ENCODE results near the gene XYLT1. TPM values are rescaled to one million over a fixed set of nuclear protein-coding genes. Genes with fewer than 3 reads are reported as not detected.

The XYLT1 gene
- total and polyA plus RNA-seq, 10 of the 15 experiments (the other 5 are each of a cell fraction or from before 2014, with no cell fraction given) = 0.88 to 14.8 (median 5.8) TPM

- no peak for FAIRE-seq
- RAD21 ChIA-PET (ENCODE audit: unreplicated experiment) = no interaction called here
- DNase-seq (ENCODE audit: low read depth, low spot score) = no peak
- no peak overlapping the region for H3K4me2 ChIP-seq (ENCODE audit: control insufficient read depth, insufficient read depth)
- POLR2A ChIA-PET = interaction anchor here (0.6 kb wide), 1 partner anchor 209 kb away, joined by 3 read pairs; no protein-coding TSS in a partner anchor
- no peaks in the 10 kb centered on the region for H4K20me1 ChIP-seq (ENCODE audit: control insufficient read depth, insufficient read depth)
- H3K9ac ChIP-seq (ENCODE audit: control insufficient read depth, insufficient read depth, low read length) = no peak overlapping the region
- H3K4me1 ChIP-seq (ENCODE audit: control insufficient read depth, insufficient read depth, low read length) = peaks cover 28% of the 10 kb centered on the region
- intact Hi-C loops (cut with micrococcal nuclease; ENCODE audit: unreplicated experiment) (no loop called here), in situ Hi-C loops (cut with MboI) (no loop called here)
- no peaks in the 10 kb centered on the region; the same call in 1 of the 2 replicates for H3K79me2 ChIP-seq (ENCODE audit: control insufficient read depth, insufficient read depth, low read length)
- no peak overlapping the region for H3K4me3 ChIP-seq
- no TSS peak for BruUV-seq (replicated peaks)
- H3K9me3 ChIP-seq (replicated peaks; ENCODE audit: control insufficient read depth, insufficient read depth, low read length) = no peaks in the 10 kb centered on the region; the same call in 2 of the 3 replicates
- SMC1A ChIA-PET (ENCODE audit: uncharacterized antibody, unreplicated experiment) = interaction anchor here (0.6 to 5.4 kb wide), 4 partner anchors 10 to 79 kb away, joined by 3 to 27 read pairs (median 12); no protein-coding TSS in a partner anchor
- no peaks in the 10 kb centered on the region for H3K27me3 ChIP-seq (replicated peaks in 1 of 2; ENCODE audit: control insufficient read depth in 2 of 2, insufficient read depth in 2 of 2, low read length in 1 of 2)
- H3K36me3 ChIP-seq (ENCODE audit: control insufficient read depth in 2 of 2, insufficient read depth in 2 of 2, low read length in 1 of 2) = no peaks in the 10 kb centered on the region; a peak in 2 of 4 replicates
- no peak overlapping the region for H2AFZ ChIP-seq (ENCODE audit: control insufficient read depth, low read depth, low read length)
- no peak overlapping the region for H3K27ac ChIP-seq (ENCODE audit: control insufficient read depth, insufficient read depth)
- TF ChIP-seq PKNOX1 (IDR thresholded peaks at IDR 0.05) (no peak), ZBTB40 (IDR thresholded peaks at IDR 0.05; ENCODE audit: borderline replicate concordance) (no peak), NR2C2 (IDR thresholded peaks at IDR 0.05; ENCODE audit: borderline replicate concordance, control insufficient read depth, insufficient read length, low read depth) (no peak), RCOR1 (conservative IDR thresholded peaks at IDR 0.05; ENCODE audit: low read depth, low read length) (no peak), BRCA1 (IDR thresholded peaks at IDR 0.05; ENCODE audit: low read depth, low read length) (no peak), POLR2AphosphoS2 (IDR thresholded peaks at IDR 0.05; ENCODE audit: low read depth, low read length) (no peak), CREM (IDR thresholded peaks at IDR 0.05; ENCODE audit: low read depth) (no peak), ZNF384 (IDR thresholded peaks at IDR 0.05; ENCODE audit: borderline replicate concordance, low read depth, low read length) (no peak), CBX5 (IDR thresholded peaks at IDR 0.05; ENCODE audit: low read depth) (no peak)
- no peak for ATAC-seq
- CTCF ChIA-PET = interaction anchor here (0.8 to 1.9 kb wide), 3 partner anchors 11 to 156 kb away, joined by 3 to 10 read pairs (median 4); no protein-coding TSS in a partner anchor
- 29% methylated on average over 3 of the region's 3 CpGs for WGBS (ENCODE audit: insufficient coverage, insufficient replicate concordance, low lambda C conversion rate, missing lambda C conversion rate)
Observed at GRCh38 chr16:17457513-17457912, 13.2 kb downstream of the XYLT1 start.

Measured in GM12878 (cell line).